Stimulated activated CD8-positive, alpha-beta memory T cell treated with anti-CD3 and anti-CD28 coated beads, Interleukin-15, amount 100 ng/mL, for 4 hours (primary cell): ENCODE results near the gene KRTAP5-2.
"Not testable (repeated sequence)": the region's sequence is repeated elsewhere in the genome, so short reads cannot be mapped to it uniquely, and the experiment has no call there.

Experiments used
- DNase-seq, 2 donors: peaks; one replicate each; pipeline ENCODE4 v3.0.0-alpha.2; 2020; ENCODE audit warnings: low read depth in 2 of 2

Gene KRTAP5-2

GRCh38 chr11:1628506-1629325 lies 30.6 kb upstream of the KRTAP5-2 start:
- DNase-seq, result peak; percentile 6 to 12

- DNase-seq, result no peak
These were observed 27.4 kb upstream of the KRTAP5-2 start for GRCh38 chr11:1625541-1625940.

GRCh38 chr11:1624621-1625020 lies 26.5 kb upstream of the KRTAP5-2 start:
- no peak for DNase-seq

- no peak for DNase-seq
These were observed 25.6 kb upstream of the KRTAP5-2 start for GRCh38 chr11:1623716-1624115.

- DNase-seq, result no peak
These were observed 24.0 kb upstream of the KRTAP5-2 start, which contains the start of gene KRTAP5-4 for GRCh38 chr11:1622086-1622485. TSS of gene KRTAP5-4 (minus strand) at chr11:1622138. CDS start at chr11:1622093, 45 bp downstream.

- no peak for DNase-seq
These were observed 21.4 kb upstream of the KRTAP5-2 start for GRCh38 chr11:1619449-1619848.

GRCh38 chr11:1618231-1618630 lies 20.1 kb upstream of the KRTAP5-2 start:
- no peak for DNase-seq

- no peak for DNase-seq
These were observed 10.3 kb upstream of the KRTAP5-2 start, which contains the start of gene KRTAP5-3 for GRCh38 chr11:1608363-1608762. TSS of gene KRTAP5-3 (minus strand) at chr11:1608463. CDS start at chr11:1608385, 78 bp downstream.

GRCh38 chr11:1607901-1608300 lies 9.8 kb upstream of the KRTAP5-2 start:
- DNase-seq, result not testable (repeated sequence)

GRCh38 chr11:1607156-1607845 lies 9.2 kb upstream of the KRTAP5-2 start:
- DNase-seq, result not testable (repeated sequence)

GRCh38 chr11:1605923-1606322 lies 7.8 kb upstream of the KRTAP5-2 start:
- not testable (repeated sequence) for DNase-seq

- DNase-seq, result no peak
These were observed 6.6 kb upstream of the KRTAP5-2 start for GRCh38 chr11:1604711-1605110.

GRCh38 chr11:1604181-1604580 lies 6.1 kb upstream of the KRTAP5-2 start:
- DNase-seq, result no peak

- DNase-seq, result no peak
These were observed 5.5 kb upstream of the KRTAP5-2 start for GRCh38 chr11:1603629-1604028.

GRCh38 chr11:1601663-1602062 lies 3.6 kb upstream of the KRTAP5-2 start:
- not testable (repeated sequence) for DNase-seq

- DNase-seq, result no peak
These were observed 2.5 kb upstream of the KRTAP5-2 start for GRCh38 chr11:1600626-1601025.

- no peak for DNase-seq
These were observed 722 bp upstream of the KRTAP5-2 start for GRCh38 chr11:1598816-1599215.

GRCh38 chr11:1598406-1598805 lies 312 bp upstream of the KRTAP5-2 start:
- DNase-seq, result not testable (repeated sequence)

GRCh38 chr11:1597331-1597993 lies 632 bp downstream of the KRTAP5-2 start:
- no peak for DNase-seq

- DNase-seq, result not testable (repeated sequence)
These were observed 1.4 kb downstream of the KRTAP5-2 start for GRCh38 chr11:1596576-1597121.

- not testable (repeated sequence) for DNase-seq
These were observed 2.0 kb downstream of the KRTAP5-2 start for GRCh38 chr11:1595994-1596575.

- DNase-seq, result no peak
These were observed 5.5 kb downstream of the KRTAP5-2 start for GRCh38 chr11:1592628-1593027.
